GM21619 (cell line): Measurements from ENCODE around the gene MEGF8.

Source experiments
- ATAC-seq: cut with Tn5 transposase; IDR thresholded peaks from one replicate; pipeline ENCODE4 v1.9.1; 2021; ENCODE audit not compliant: unreplicated experiment

MEGF8 gene

GRCh38 chr19:42306646-42307045 is 18.8 kb upstream of the MEGF8 start:
- ATAC-seq, result no peak

GRCh38 chr19:42309686-42310085 is 15.7 kb upstream of the MEGF8 start:
- ATAC-seq, result no peak

- ATAC-seq, result no peak
Observed at GRCh38 chr19:42311657-42312056, 13.8 kb upstream of the MEGF8 start.

DNA sequence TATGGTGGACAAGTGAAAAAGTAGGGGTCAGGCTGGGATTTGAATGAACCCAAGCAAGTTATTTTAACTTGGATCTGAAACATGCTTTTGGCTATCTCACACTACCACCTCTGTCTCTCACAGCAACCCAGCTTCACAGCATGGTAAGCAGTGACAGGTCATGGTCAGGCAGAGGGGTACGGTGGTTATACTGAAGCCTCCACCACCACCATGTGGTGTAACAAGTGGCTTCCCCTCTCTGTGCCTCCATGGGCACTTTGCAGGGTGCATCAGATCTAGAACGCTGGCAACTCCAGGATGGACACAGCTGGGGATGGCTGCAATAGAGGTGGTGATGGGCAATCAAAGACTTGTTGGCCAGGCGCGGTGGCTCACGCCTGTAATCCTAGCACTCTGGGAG is 13.1 kb upstream of the MEGF8 start:
- no peak for ATAC-seq

DNA sequence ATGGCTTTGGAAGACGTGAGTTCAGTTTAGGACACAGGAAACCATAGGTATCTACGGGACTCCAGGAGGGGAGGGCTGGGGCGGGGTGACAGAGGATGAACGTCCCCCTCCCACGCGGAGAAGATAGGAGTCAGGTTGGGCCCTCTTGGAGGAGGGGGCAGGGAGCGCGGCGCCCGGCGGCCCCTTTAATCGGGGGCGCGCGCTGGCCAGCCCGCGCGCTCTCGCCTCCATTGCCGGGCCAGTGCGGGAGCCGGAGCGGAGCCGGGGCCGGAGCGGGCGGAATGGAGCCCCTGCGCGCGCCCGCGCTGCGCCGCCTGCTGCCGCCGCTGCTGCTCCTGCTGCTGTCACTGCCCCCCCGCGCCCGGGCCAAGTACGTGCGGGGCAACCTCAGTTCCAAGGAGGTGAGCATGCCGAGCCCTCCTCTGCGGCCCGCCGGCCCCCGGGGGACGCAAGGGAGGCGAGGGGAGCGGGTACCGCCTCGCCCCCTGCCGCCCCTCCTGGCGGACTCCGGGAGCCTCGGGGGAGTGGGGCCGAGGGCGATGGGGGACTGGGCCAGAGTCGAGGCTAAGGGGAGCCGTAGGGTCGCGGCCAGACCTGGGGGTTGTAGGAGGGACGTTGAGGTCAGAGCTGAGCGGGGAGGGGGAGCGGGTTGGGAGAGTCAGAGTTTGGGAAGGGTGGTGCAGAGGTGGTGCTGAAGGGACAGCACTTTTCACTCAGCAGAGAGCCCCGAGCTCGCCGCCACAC is 12.2 kb upstream of the MEGF8 start, which contains the start of gene TMEM145:
Gene TMEM145, plus strand, starts transcription at position 214 of the 744 bp plus-strand sequence. Its CDS starts 68 bp downstream, at position 282.
- ATAC-seq, result no peak

GRCh38 chr19:42313840-42314755 is 11.3 kb upstream of the MEGF8 start:
- ATAC-seq, result no peak

DNA sequence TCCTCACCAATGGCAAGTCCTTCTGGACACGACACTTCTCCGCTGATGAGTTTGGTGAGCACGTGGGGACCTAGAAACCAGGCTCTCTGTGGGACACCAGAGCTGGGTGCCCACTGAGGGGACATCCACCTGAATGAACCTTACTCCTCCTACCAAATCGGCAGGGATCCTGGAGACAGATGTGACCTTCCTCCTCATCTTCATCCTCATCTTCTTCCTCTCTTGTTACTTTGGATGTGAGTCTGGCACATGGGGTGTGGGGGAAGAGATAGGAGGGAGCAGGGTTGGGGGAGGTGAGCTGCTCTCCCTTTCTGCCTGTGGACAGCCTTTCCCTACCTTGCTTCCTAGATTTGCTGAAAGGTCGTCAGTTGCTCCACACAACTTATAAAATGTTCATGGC is 10.4 kb upstream of the MEGF8 start:
- ATAC-seq, result no peak

DNA sequence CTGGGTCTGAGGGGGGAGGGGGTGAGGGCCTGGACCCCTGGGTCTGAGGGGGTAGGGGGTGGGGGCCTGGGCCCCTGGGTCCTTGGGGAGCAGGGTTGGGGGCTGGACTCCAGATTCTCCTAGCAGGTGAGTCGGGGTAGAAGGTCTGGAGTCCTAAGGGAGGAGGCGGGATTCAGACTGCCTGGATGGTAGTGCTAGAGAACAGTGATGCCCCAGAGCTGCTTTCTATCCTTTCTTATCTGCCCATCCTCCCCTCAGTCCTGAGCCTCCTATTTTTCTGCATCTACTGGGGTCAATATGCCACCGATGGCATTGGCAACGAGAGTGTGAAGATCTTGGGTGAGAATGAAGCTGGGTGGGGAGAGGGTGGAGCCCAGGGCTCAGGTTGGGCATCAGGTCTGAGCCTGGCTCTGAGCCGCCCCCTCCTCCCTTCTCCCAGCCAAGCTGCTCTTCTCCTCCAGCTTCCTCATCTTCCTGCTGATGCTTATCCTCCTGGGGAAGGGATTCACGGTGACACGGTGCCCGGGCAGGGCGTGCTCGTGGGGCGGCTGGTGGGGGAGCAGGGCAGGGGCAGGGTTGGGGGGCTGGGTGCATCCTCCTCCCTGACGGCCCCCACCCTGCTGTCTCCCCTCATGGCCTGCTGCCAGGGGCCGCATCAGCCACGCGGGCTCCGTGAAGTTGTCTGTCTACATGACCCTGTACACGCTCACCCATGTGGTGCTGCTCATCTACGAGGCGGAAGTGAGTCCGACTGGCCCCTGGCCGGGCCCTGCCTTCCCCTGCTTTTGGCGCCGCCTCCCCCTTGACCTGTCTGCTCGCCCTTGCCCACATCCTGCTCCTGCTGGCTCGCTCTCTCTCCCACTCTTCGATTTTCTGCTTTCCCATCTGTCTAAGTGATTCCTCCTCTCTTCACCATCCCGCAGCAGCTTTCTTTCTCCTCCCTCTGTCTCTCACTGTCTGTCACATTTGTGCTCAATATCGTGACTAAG is 8.9 kb upstream of the MEGF8 start:
- peak; percentile 64 for ATAC-seq

- no peak for ATAC-seq
Observed at GRCh38 chr19:42317535-42317934, 7.9 kb upstream of the MEGF8 start.

DNA sequence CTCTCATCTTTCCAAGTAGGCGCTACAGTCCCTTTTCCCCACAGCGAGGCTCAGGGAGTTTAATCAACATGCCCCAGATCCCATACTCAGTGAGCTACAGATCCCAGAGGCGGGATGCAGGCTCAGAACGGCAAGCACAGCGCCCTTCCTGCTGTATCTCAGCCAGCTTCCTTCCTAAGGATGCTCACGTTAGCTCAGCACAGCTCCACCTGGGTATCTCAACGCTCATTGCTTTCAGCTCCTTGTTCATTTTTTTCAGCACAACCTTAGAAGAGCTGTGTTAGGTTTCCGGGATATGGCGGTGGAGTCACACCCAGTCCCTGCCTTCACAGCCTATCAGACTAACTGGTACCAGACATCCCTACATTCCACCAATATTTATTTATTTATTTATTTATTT is 3.1 kb upstream of the MEGF8 start:
- ATAC-seq, result no peak

DNA sequence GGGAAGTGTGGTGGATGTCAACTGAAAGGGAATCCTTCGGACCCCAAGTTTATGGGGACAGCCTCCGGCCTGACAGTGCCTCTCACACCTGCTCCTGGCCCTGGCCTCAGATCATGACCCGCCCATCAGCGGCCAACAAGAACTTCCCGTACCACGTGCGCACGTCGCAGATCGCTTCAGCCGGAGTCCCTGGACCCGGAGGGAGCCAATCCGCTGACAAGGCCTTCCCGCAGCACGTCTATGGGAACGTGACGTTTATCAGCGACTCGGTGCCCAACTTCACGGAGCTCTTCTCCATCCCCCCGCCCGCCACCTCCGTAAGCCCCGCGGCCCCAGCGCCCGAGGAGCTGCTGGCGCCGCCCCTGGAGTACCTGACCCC is 2.0 kb upstream of the MEGF8 start:
- no peak for ATAC-seq

DNA sequence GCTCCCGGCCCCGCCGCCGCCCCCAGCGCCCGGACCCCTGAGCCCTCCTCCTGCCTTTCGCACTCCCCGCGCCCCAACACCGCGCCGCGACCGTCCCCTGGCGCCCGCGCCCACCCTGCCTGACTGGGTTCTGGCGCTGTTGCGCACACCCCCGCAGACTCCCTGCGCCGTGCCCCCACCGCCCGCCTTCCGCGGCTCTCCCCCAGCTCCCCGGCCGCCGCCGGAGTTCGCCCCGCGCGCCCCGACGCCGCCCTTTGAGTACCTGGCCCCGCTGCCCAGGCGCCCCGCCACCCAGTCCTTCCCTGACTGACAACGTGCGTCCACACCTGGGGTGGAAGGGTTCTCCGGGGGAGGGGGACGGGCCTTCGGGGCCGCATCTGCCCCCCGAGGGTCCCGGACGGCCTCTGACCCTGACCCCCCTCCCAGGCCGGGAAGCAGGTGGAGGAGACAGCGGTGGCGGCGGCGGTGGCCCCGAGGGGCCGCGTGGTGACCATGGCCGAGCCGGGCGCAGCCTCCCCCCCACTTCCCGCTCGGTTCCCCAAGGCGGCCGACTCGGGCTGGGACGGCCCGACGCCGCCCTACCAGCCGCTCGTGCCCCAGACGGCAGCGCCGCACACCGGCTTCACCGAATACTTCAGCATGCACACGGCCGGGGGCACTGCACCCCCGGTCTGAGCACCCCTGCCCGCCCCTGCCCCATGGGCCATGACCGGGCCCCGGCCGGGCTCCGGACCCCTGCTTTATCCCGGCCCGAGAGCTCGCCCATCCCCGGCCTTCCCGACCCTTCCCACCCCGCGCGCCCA is 1.4 kb upstream of the MEGF8 start:
- no peak for ATAC-seq

- ATAC-seq, result no peak
Observed at GRCh38 chr19:42324655-42325307, 654 bp upstream of the MEGF8 start.

DNA sequence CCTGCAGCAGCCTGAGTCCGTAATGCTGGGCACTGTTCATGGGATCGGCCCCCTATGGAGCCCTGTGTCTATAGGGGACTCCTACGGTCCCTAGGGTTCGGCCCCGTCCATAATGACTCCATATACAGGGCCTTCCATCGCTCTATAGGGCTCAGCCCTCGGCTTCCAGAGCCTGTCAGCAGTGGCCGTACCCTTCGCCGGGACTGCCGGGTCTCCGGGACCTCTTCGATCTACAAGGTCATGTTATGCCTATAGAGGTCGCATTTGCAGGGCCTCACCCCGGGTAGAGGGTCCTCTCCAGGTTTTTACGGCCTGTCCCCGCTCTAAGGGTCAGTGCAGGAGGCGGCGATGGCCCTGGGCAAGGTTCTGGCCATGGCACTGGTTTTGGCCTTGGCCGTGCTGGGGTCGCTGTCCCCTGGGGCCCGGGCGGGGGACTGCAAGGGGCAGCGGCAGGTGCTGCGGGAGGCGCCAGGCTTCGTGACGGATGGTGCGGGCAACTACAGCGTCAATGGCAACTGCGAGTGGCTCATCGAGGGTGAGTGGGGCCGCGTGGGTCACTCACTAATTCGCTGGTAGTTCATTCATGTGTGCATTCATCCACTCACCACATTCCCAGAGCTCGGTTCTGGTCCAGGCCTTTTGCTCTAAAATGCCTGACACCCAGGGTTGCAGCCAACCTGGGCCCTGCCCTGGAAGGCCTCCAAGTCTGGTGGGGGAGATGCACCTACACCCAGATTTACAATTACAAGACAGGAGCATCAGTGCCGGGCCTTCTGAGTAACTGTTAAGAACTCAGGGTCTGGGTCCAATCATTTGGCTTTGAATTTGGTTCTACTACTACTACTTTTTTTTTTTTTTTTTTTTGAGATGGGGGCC is 699 bp downstream of the MEGF8 start:
- ATAC-seq, result peak; percentile 4

- ATAC-seq, result no peak
Observed at GRCh38 chr19:42326969-42327368, 1.5 kb downstream of the MEGF8 start.

- ATAC-seq, result no peak
Observed at GRCh38 chr19:42327381-42327780, 1.9 kb downstream of the MEGF8 start.

GRCh38 chr19:42328106-42328505 is 2.7 kb downstream of the MEGF8 start:
- no peak for ATAC-seq

- no peak for ATAC-seq
Observed at GRCh38 chr19:42328854-42329253, 3.4 kb downstream of the MEGF8 start.
